HFF-Myc (cell line): ENCODE results near the gene TLL2.
A peak's percentile ranks its signal among the peaks of the same experiment; 100 is the strongest.

Experiments used
- DNase-seq: peaks from one replicate; pipeline ENCODE4 v3.0.0-alpha.2; 2011; ENCODE audit warnings: low read depth; ENCODE audit errors: extremely low read depth
- H3K4me3 ChIP-seq: replicated peaks from 2 replicates; pipeline ENCODE4 v1.5.1; 2011; ENCODE audit warnings: low read depth, mild to moderate bottlenecking, control low read depth, low read length
- CTCF ChIP-seq: IDR thresholded peaks from 2 replicates; pipeline ENCODE4 v1.5.1; 2012; ENCODE audit warnings: mild to moderate bottlenecking, low read depth, low read length, control low read depth; ENCODE audit errors: missing control alignments

The TLL2 gene

GRCh38 chr10:96517284-96517683 is 3.6 kb upstream of the TLL2 start:
- no peak overlapping the region for H3K4me3 ChIP-seq
- DNase-seq: no peak
- TF ChIP-seq CTCF: no peak

- DNase-seq: no peak
- no peak overlapping the region for H3K4me3 ChIP-seq
- TF ChIP-seq CTCF: no peak
Observed at GRCh38 chr10:96516337-96516736, 2.6 kb upstream of the TLL2 start.

GRCh38 chr10:96513305-96513697 is 425 bp downstream of the TLL2 start:
- peak overlapping the region; percentile 43 for H3K4me3 ChIP-seq
- no peak for TF ChIP-seq CTCF
- no peak for DNase-seq

- no peak for DNase-seq
- no peak for TF ChIP-seq CTCF
- H3K4me3 ChIP-seq: peak overlapping the region; percentile 43
Observed at GRCh38 chr10:96512524-96513304, 1.0 kb downstream of the TLL2 start.

GRCh38 chr10:96511044-96511945 is 2.4 kb downstream of the TLL2 start:
- TF ChIP-seq CTCF: peak; percentile 63
- H3K4me3 ChIP-seq: no peak overlapping the region
- DNase-seq: no peak

GRCh38 chr10:96509017-96509641 is 4.6 kb downstream of the TLL2 start:
- TF ChIP-seq CTCF: no peak
- no peak for DNase-seq
- no peak overlapping the region for H3K4me3 ChIP-seq
